Osteoblast (primary cell): ENCODE measurements around the gene CCDC60. TPM values are rescaled to one million over a fixed set of nuclear protein-coding genes. Genes with fewer than 3 reads are reported as not detected.

Experiments
- DNase-seq: peaks from one replicate; pipeline ENCODE4 v3.0.0; 2011; ENCODE audit warnings: low spot score, mixed read lengths; ENCODE audit not compliant: insufficient read length; ENCODE audit errors: missing footprints
- H2AFZ ChIP-seq: 2 replicates; pipeline ENCODE4 v1.6.0; 2011; ENCODE audit warnings: mild to moderate bottlenecking, low read length
- H3K27ac ChIP-seq: 2 replicates; pipeline ENCODE4 v1.5.1; 2011; ENCODE audit warnings: mild to moderate bottlenecking, low read depth, low read length, moderate library complexity
- H3K27me3 ChIP-seq: 2 replicates; pipeline ENCODE4 v1.6.0; 2012; ENCODE audit warnings: mild to moderate bottlenecking, control low read depth, inconsistent platforms, low read length, moderate library complexity; ENCODE audit not compliant: insufficient read depth
- H3K36me3 ChIP-seq: 2 replicates; pipeline ENCODE4 v1.5.1; 2011; ENCODE audit warnings: mild to moderate bottlenecking, low read length, control low read depth, moderate library complexity; ENCODE audit not compliant: insufficient read depth
- H3K4me1 ChIP-seq: 2 replicates; pipeline ENCODE4 v1.5.1; 2011; ENCODE audit warnings: mild to moderate bottlenecking, low read length, control low read depth, moderate library complexity; ENCODE audit not compliant: insufficient read depth
- H3K4me2 ChIP-seq: 2 replicates; pipeline ENCODE4 v1.6.0; 2011; ENCODE audit warnings: mild to moderate bottlenecking, low read length; ENCODE audit not compliant: insufficient read depth
- H3K4me3 ChIP-seq: fragments of 200-600 bp; sonication (generic); 3 replicates; pipeline ENCODE4 v1.5.1; 2012; ENCODE audit warnings: mild to moderate bottlenecking, low read length, inconsistent platforms; ENCODE audit not compliant: insufficient read depth
- H3K79me2 ChIP-seq: 2 replicates; pipeline ENCODE4 v1.6.0; 2012; ENCODE audit warnings: mild to moderate bottlenecking, low read length, control low read depth, inconsistent platforms; ENCODE audit not compliant: insufficient read depth
- H3K9me3 ChIP-seq: 2 replicates; pipeline ENCODE4 v1.5.1; 2011; ENCODE audit warnings: low read depth, low read length, control low read depth
- H4K20me1 ChIP-seq: 2 replicates; pipeline ENCODE4 v1.6.0; 2012; ENCODE audit warnings: mild to moderate bottlenecking, low read length, control low read depth; ENCODE audit not compliant: insufficient read depth
- CTCF ChIP-seq: IDR thresholded peaks from 2 replicates; pipeline ENCODE4 v1.5.1; 2011; ENCODE audit warnings: mild to moderate bottlenecking, low read depth, low read length, moderate library complexity; ENCODE audit errors: extremely low read depth
- total RNA-seq: library from RNA; depleted of rRNA; stranded (reverse); fragments of >200 nt; gene quantifications from 2 replicates; pipeline ENCODE4 v1.2.3, GENCODE V29; 2012

Gene CCDC60
- total RNA-seq, 1 donor = not detected

GRCh38 chr12:119547001-119547400, 212.5 kb downstream of the CCDC60 start:
- H3K4me1 ChIP-seq = no peaks in the 10 kb centered on the region
- H4K20me1 ChIP-seq = no peaks in the 10 kb centered on the region
- H3K79me2 ChIP-seq = no peaks in the 10 kb centered on the region
- H3K9me3 ChIP-seq = no peaks in the 10 kb centered on the region
- H3K27me3 ChIP-seq = no peaks in the 10 kb centered on the region
- H3K36me3 ChIP-seq = no peaks in the 10 kb centered on the region
- no peak overlapping the region for H2AFZ ChIP-seq
- no peak overlapping the region for H3K4me3 ChIP-seq
- DNase-seq = no peak
- no peak overlapping the region for H3K4me2 ChIP-seq
- no peak for TF ChIP-seq CTCF
- no peak overlapping the region for H3K27ac ChIP-seq

- no peak for TF ChIP-seq CTCF
- H3K79me2 ChIP-seq = no peaks in the 10 kb centered on the region
- DNase-seq = no peak
- no peak overlapping the region for H3K27ac ChIP-seq
- H3K4me1 ChIP-seq = no peaks in the 10 kb centered on the region
- no peak overlapping the region for H2AFZ ChIP-seq
- no peaks in the 10 kb centered on the region for H3K36me3 ChIP-seq
- H3K4me3 ChIP-seq = no peak overlapping the region
- H4K20me1 ChIP-seq = no peaks in the 10 kb centered on the region
- no peaks in the 10 kb centered on the region for H3K9me3 ChIP-seq
- H3K4me2 ChIP-seq = no peak overlapping the region
- H3K27me3 ChIP-seq = no peaks in the 10 kb centered on the region
Measured at GRCh38 chr12:119556854-119557253, 222.3 kb downstream of the CCDC60 start.

GRCh38 chr12:119565404-119565803, 230.9 kb downstream of the CCDC60 start:
- Histone ChIP-seq H3K4me1 (no peaks in the 10 kb centered on the region), H3K9me3 (no peaks in the 10 kb centered on the region), H3K36me3 (no peaks in the 10 kb centered on the region), H3K27ac (no peak overlapping the region), H2AFZ (no peak overlapping the region), H3K79me2 (no peaks in the 10 kb centered on the region), H3K4me3 (no peak overlapping the region), H3K4me2 (no peak overlapping the region), H4K20me1 (no peaks in the 10 kb centered on the region), H3K27me3 (no peaks in the 10 kb centered on the region)
- DNase-seq = peak; percentile 48
- no peak for TF ChIP-seq CTCF

GRCh38 chr12:119570771-119571170, 236.2 kb downstream of the CCDC60 start:
- no peak for TF ChIP-seq CTCF
- Histone ChIP-seq H3K36me3 (no peaks in the 10 kb centered on the region), H3K27me3 (no peaks in the 10 kb centered on the region), H3K4me1 (no peaks in the 10 kb centered on the region), H3K79me2 (no peaks in the 10 kb centered on the region), H3K4me3 (no peak overlapping the region), H3K4me2 (no peak overlapping the region), H3K27ac (no peak overlapping the region), H3K9me3 (no peaks in the 10 kb centered on the region), H2AFZ (no peak overlapping the region), H4K20me1 (no peaks in the 10 kb centered on the region)
- no peak for DNase-seq
